Left ventricle myocardium superior (tissue), 1 donor: ENCODE data around the gene RGS3. TPM values are rescaled to one million over a fixed set of nuclear protein-coding genes. Genes with fewer than 3 reads are reported as not detected.
A peak's percentile ranks its signal among the peaks of the same experiment; 100 is the strongest.

Experiments used
- ATAC-seq: fragments of 200-7000 bp; cut with Tn5 transposase; one replicate; pipeline ENCODE4 v1.9.1; 2020; ENCODE audit warnings: mild to moderate bottlenecking, moderate library complexity
- DNase-seq: peaks from one replicate; pipeline ENCODE4 v3.0.0-alpha.2; 2020
- intact Hi-C: fragments of 100-400 bp; cut with micrococcal nuclease; formaldehyde crosslinking; loops from one replicate; pipeline ENCODE4 v1.11.0; 2022
- total RNA-seq: library from RNA; stranded (reverse); fragmentation: NEBNext Ultra II Directional; extraction: Animal tissue kit (Norgen Biotek cat#: 25700); gene quantifications from one replicate; pipeline ENCODE4 v1.2.1, GENCODE V29; 2021
- donor health status: DM: no; HTN: yes; CAD: no; lungs with severe emphysema.

Gene RGS3
- total RNA-seq, 1 donor from 2014 or later = 115 TPM

- no peak for DNase-seq
- intact Hi-C loops = no loop called here
Measured at GRCh38 chr9:113559834-113560800, 96.6 kb downstream of the RGS3 start.

GRCh38 chr9:113562653-113563381 lies 99.3 kb downstream of the RGS3 start:
- DNase-seq = no peak
- intact Hi-C loops = no loop called here
- no peak for ATAC-seq

More at GRCh38 chr9:113559834-113560800, 96.6 kb downstream of the RGS3 start:
- ATAC-seq = no peak

- DNase-seq (no peak), ATAC-seq (no peak)
- intact Hi-C loops = no loop called here
Measured at GRCh38 chr9:113563826-113564497, 100.4 kb downstream of the RGS3 start.

GRCh38 chr9:113564498-113565237 lies 101.1 kb downstream of the RGS3 start:
- peak; percentile 82 for DNase-seq
- peak; percentile 72 for ATAC-seq
- intact Hi-C loops = no loop called here

GRCh38 chr9:113566016-113566711 lies 102.6 kb downstream of the RGS3 start:
- DNase-seq = peak; percentile 48
- intact Hi-C loops = no loop called here
- ATAC-seq = peak; percentile 3

GRCh38 chr9:113566712-113567071 lies 103.2 kb downstream of the RGS3 start:
- ATAC-seq = peak; percentile 35
- intact Hi-C loops = no loop called here
- DNase-seq = peak; percentile 61

GRCh38 chr9:113567361-113568080 lies 104.0 kb downstream of the RGS3 start:
- intact Hi-C loops = no loop called here
- DNase-seq (no peak), ATAC-seq (no peak)

- ATAC-seq (no peak), DNase-seq (no peak)
- intact Hi-C loops = no loop called here
Measured at GRCh38 chr9:113568081-113568435, 104.5 kb downstream of the RGS3 start.

- intact Hi-C loops = no loop called here
- DNase-seq (no peak), ATAC-seq (peak; percentile 36)
Measured at GRCh38 chr9:113568571-113569321, 105.2 kb downstream of the RGS3 start.

- ATAC-seq (no peak), DNase-seq (no peak)
- intact Hi-C loops = loop anchor here (10.0 kb wide), 1 partner anchor 45 kb away; no protein-coding TSS in a partner anchor
Measured at GRCh38 chr9:113569472-113570060, 106.0 kb downstream of the RGS3 start.

- ATAC-seq = no peak
- no peak for DNase-seq
- intact Hi-C loops = loop anchor here (10.0 kb wide), 1 partner anchor 45 kb away; no protein-coding TSS in a partner anchor
Measured at GRCh38 chr9:113570106-113570505, 106.6 kb downstream of the RGS3 start.

- DNase-seq = no peak
Measured at GRCh38 chr9:113570749-113571711, 107.5 kb downstream of the RGS3 start.

GRCh38 chr9:113572076-113572861 lies 108.7 kb downstream of the RGS3 start:
- intact Hi-C loops = loop anchor here (10.0 kb wide), 1 partner anchor 47 kb away; no protein-coding TSS in a partner anchor
- no peak for DNase-seq
- peak; percentile 52 for ATAC-seq

More at GRCh38 chr9:113570749-113571711, 107.5 kb downstream of the RGS3 start:
- ATAC-seq = no peak
- intact Hi-C loops = loop anchor here (10.0 kb wide), 1 partner anchor 46 kb away; no protein-coding TSS in a partner anchor
